Ovary (tissue), 9 donors: ENCODE results near the gene BIVM. TPM values are rescaled to one million over a fixed set of nuclear protein-coding genes. Genes with fewer than 3 reads are reported as not detected.

Source experiments
- DNase-seq, 5 donors: peaks; one replicate each; pipeline ENCODE4 v3.0.0-alpha.2; 2019 to 2020
- H3K27ac ChIP-seq, 2 donors: fragments of 200-600 bp; one replicate each; pipeline versions ENCODE4 v1.5.1 to v1.8.0; 2019 to 2022
- H3K27me3 ChIP-seq: fragments of 200-600 bp; one replicate; pipeline ENCODE4 v1.8.0; 2022
- H3K36me3 ChIP-seq: fragments of 200-600 bp; sonication (generic); one replicate; pipeline ENCODE4 v1.5.1; 2019
- H3K4me1 ChIP-seq: one replicate; pipeline ENCODE4 v1.8.1; 2013; ENCODE audit warnings: mild to moderate bottlenecking, moderate library complexity; ENCODE audit not compliant: insufficient read depth
- H3K4me3 ChIP-seq: fragments of 200-600 bp; sonication (generic); one replicate; pipeline ENCODE4 v1.5.1; 2017
- H3K9me3 ChIP-seq, 2 donors: fragments of 200-600 bp in 1 of 2; sonication (generic) in 1 of 2; one replicate each; pipeline versions ENCODE4 v1.5.1 to v1.8.1; 2013 to 2019; ENCODE audit warnings: mild to moderate bottlenecking in 1 of 2, moderate library complexity in 1 of 2
- EP300 ChIP-seq: sonication (generic); formaldehyde crosslinking; IDR thresholded peaks from one replicate; pipeline ENCODE4 v1.6.1; 2017; ENCODE audit warnings: antibody characterized with exemption
- POLR2A ChIP-seq: fragments of 450-650 bp; IDR thresholded peaks from one replicate; pipeline ENCODE4 v1.6.1; 2017; ENCODE audit warnings: antibody characterized with exemption, mild to moderate bottlenecking, moderate library complexity
- WGBS, 3 donors: extraction: QIAGEN DNeasy Blood & Tissue Kit in 1 of 3; methylation state at CpG; one replicate each; pipeline versions ENCODE4 v1.1.5 to v1.1.7; 2013 to 2017; 5-methylcytosine and 5-hydroxymethylcytosine counted together
- intact Hi-C, 4 donors: fragments of 100-400 bp; cut with DNase I; formaldehyde crosslinking; loops; one replicate each; pipeline versions ENCODE4 v1.11.0 to v1.15.1; 2022 to 2023
- polyA plus RNA-seq, 2 donors: library from polyadenylated mRNA; stranded (reverse); fragments of 200-250 nt in 1 of 2; fragments of 350-450 nt in 1 of 2; fragmentation: Illumina TruSeq in 1 of 2; extraction: RNeasy Lipid Tissue Mini Kit (QIAGEN cat#74804) in 1 of 2; gene quantifications; one replicate each; pipeline ENCODE4 v1.2.3, GENCODE V29; 2013 to 2014
- total RNA-seq, 7 donors: library from RNA; depleted of rRNA in 2 of 7; stranded (reverse); fragments of >200 nt in 2 of 7; fragmentation: NEBNext Ultra II Directional in 3 of 7; extraction: Animal tissue kit (Norgen Biotek cat#: 25700) in 3 of 7; gene quantifications; one replicate each; pipeline versions ENCODE4 v1.1.0 to v1.2.4, GENCODE V29; 2016 to 2023
- TF ChIP-seq, protein P1 (sequence below), 3 donors: fragments of 450-650 bp in 2 of 3; fragments of 200-600 bp in 1 of 3; IDR thresholded peaks; one replicate each; pipeline versions ENCODE4 v1.5.1 to v1.8.0; 2016 to 2022; ENCODE audit warnings: antibody characterized with exemption in 3 of 3, mild to moderate bottlenecking in 1 of 3
- donor health status: DM: no; HTN: no; CAD: no; lungs with moderate emphysema.
- donor health status: DM: no; HTN: no; CAD: no.
- donor health status: Bipolar disorder and iron deficiency.
- donor health status: DM: yes; HTN: yes; CAD: no.
- donor health status: DM: no; HTN: no; CAD: no.
- donor health status: DM: yes; HTN: yes; CAD: no.

The BIVM gene
- total and polyA plus RNA-seq, 9 donors, result 10.4 to 25.0 (median 21.3) TPM

- Histone ChIP-seq H3K4me1 (peaks cover 2% of the 10 kb centered on the region), H3K4me3 (peak overlapping the region; percentile 73), H3K27me3 (no peaks in the 10 kb centered on the region), H3K36me3 (no peaks in the 10 kb centered on the region), H3K9me3 (no peaks in the 10 kb centered on the region), H3K27ac (peak overlapping the region; percentile 12 to 72)
- intact Hi-C loops, result loop anchor here in 2 of 4 donors (5.0 to 10.0 kb wide), 2 partner anchors 45 to 207 kb away; partner anchors contain the start of gene ERCC5 (in 1 of the 2)
- peak in 3 of 5 donors; percentile 18 to 60 (median 52) for DNase-seq
- no peak for TF ChIP-seq POLR2A
- TF ChIP-seq, protein P1, sequence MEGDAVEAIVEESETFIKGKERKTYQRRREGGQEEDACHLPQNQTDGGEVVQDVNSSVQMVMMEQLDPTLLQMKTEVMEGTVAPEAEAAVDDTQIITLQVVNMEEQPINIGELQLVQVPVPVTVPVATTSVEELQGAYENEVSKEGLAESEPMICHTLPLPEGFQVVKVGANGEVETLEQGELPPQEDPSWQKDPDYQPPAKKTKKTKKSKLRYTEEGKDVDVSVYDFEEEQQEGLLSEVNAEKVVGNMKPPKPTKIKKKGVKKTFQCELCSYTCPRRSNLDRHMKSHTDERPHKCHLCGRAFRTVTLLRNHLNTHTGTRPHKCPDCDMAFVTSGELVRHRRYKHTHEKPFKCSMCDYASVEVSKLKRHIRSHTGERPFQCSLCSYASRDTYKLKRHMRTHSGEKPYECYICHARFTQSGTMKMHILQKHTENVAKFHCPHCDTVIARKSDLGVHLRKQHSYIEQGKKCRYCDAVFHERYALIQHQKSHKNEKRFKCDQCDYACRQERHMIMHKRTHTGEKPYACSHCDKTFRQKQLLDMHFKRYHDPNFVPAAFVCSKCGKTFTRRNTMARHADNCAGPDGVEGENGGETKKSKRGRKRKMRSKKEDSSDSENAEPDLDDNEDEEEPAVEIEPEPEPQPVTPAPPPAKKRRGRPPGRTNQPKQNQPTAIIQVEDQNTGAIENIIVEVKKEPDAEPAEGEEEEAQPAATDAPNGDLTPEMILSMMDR (IDR thresholded peaks at IDR 0.05), result no peak
- TF ChIP-seq EP300, result no peak
- WGBS, 3 donors, result 0 to 1% (median 1%) methylated on average over 55 to 69 of the region's 69 CpGs
These were observed 666 bp downstream of the BIVM start for GRCh38 chr13:102799426-102800144.

- H3K27me3 ChIP-seq, result no peaks in the 10 kb centered on the region
- DNase-seq, result peak; percentile 72 to 87 (median 84)
- TF ChIP-seq, protein P1 (IDR thresholded peaks at IDR 0.05), result peak; percentile 62 to 78 (median 65)
- TF ChIP-seq EP300, result no peak
- H3K9me3 ChIP-seq, result no peaks in the 10 kb centered on the region
- H3K27ac ChIP-seq, result peak overlapping the region; percentile 59 to 72
- H3K36me3 ChIP-seq, result no peaks in the 10 kb centered on the region
- peak overlapping the region; percentile 73 for H3K4me3 ChIP-seq
- H3K4me1 ChIP-seq, result peaks cover 2% of the 10 kb centered on the region
- intact Hi-C loops, result no loop called here
- 1 to 2% (median 2%) methylated on average over 53 to 81 of the region's 81 CpGs for WGBS, 3 donors
These were observed 1.5 kb downstream of the BIVM start for GRCh38 chr13:102800145-102801041.

GRCh38 chr13:102805680-102806079, 6.8 kb downstream of the BIVM start:
- Histone ChIP-seq H3K4me1 (peaks cover 2% of the 10 kb centered on the region), H3K9me3 (peaks cover 0 to 1% of the 10 kb centered on the region in 2 donors), H3K27me3 (no peaks in the 10 kb centered on the region), H3K4me3 (no peak overlapping the region), H3K36me3 (no peaks in the 10 kb centered on the region), H3K27ac (no peak overlapping the region)
- no peak for DNase-seq
- TF ChIP-seq EP300 (no peak), POLR2A (no peak)
- intact Hi-C loops, result no loop called here
- WGBS, 3 donors, result 97 to 99% (median 97%) methylated on average over 3 of the region's 3 CpGs

GRCh38 chr13:102807699-102808098, 8.8 kb downstream of the BIVM start:
- intact Hi-C loops, result no loop called here
- Histone ChIP-seq H3K36me3 (no peaks in the 10 kb centered on the region), H3K27me3 (no peaks in the 10 kb centered on the region), H3K9me3 (peaks cover 0 to 4% of the 10 kb centered on the region in 2 donors), H3K4me1 (no peaks in the 10 kb centered on the region), H3K27ac (no peak overlapping the region), H3K4me3 (no peak overlapping the region)
- TF ChIP-seq, protein P1 (IDR thresholded peaks at IDR 0.05), result no peak
- TF ChIP-seq EP300 (no peak), POLR2A (no peak)
- DNase-seq, result no peak
- WGBS, 3 donors, result 95 to 97% (median 97%) methylated on average over 3 of the region's 3 CpGs
